GM23338 (cell line): ENCODE measurements around the gene SLC15A1. TPM values are rescaled to one million over a fixed set of nuclear protein-coding genes. Genes with fewer than 3 reads are reported as not detected.

Source experiments
- ATAC-seq: fragments of 200-7000 bp; cut with Tn5 transposase; 3 replicates; pipeline ENCODE4 v1.9.1; 2020
- DNase-seq: peaks from one replicate; pipeline ENCODE4 v3.0.0-alpha.2; 2015; ENCODE audit warnings: low spot score
- H2AFZ ChIP-seq: fragments of 200-600 bp; sonication (generic); 2 replicates; pipeline ENCODE4 v1.8.0; 2016; ENCODE audit warnings: antibody characterized with exemption, mild to moderate bottlenecking, moderate library complexity
- H3F3A ChIP-seq: fragments of 200-600 bp; sonication (generic); replicated peaks from 2 replicates; pipeline ENCODE4 v1.8.0; 2017; ENCODE audit warnings: antibody characterized with exemption, mixed run types, low read depth
- H3K27ac ChIP-seq: fragments of 200-600 bp; sonication (generic); 2 replicates; pipeline ENCODE4 v1.6.1; 2016; ENCODE audit warnings: low read depth
- H3K27me3 ChIP-seq: fragments of 200-600 bp; sonication (generic); 2 replicates; pipeline ENCODE4 v1.8.0; 2016; ENCODE audit warnings: mild to moderate bottlenecking, mixed run types, moderate library complexity; ENCODE audit not compliant: insufficient read depth
- H3K36me3 ChIP-seq: fragments of 200-600 bp; sonication (generic); 2 replicates; pipeline ENCODE4 v1.8.0; 2016; ENCODE audit warnings: mild to moderate bottlenecking; ENCODE audit not compliant: insufficient read depth
- H3K4me1 ChIP-seq: fragments of 200-600 bp; sonication (generic); 2 replicates; pipeline ENCODE4 v1.8.0; 2016; ENCODE audit warnings: mild to moderate bottlenecking, moderate library complexity; ENCODE audit not compliant: insufficient read depth
- H3K4me2 ChIP-seq: fragments of 200-600 bp; sonication (generic); 2 replicates; pipeline ENCODE4 v1.7.1; 2017; ENCODE audit warnings: mixed run types
- H3K4me3 ChIP-seq: fragments of 200-600 bp; sonication (generic); 2 replicates; pipeline ENCODE4 v1.6.1; 2016; ENCODE audit warnings: mixed run types
- H3K79me2 ChIP-seq: fragments of 200-600 bp; sonication (generic); replicated peaks from 2 replicates; pipeline ENCODE4 v1.8.0; 2017; ENCODE audit warnings: mild to moderate bottlenecking; ENCODE audit not compliant: insufficient read depth
- H3K9me2 ChIP-seq: fragments of 200-600 bp; sonication (generic); 2 replicates; pipeline ENCODE4 v1.8.0; 2017; ENCODE audit not compliant: insufficient read depth
- H4K20me1 ChIP-seq: fragments of 200-600 bp; sonication (generic); replicated peaks from 2 replicates; pipeline ENCODE4 v1.8.0; 2017; ENCODE audit warnings: mild to moderate bottlenecking; ENCODE audit not compliant: insufficient read depth
- H3K27ac Mint-ChIP-seq: 2 replicates; pipeline ENCODE4 v1.8.0; 2020; ENCODE audit warnings: inconsistent platforms, mild to moderate bottlenecking, moderate library complexity, mixed read lengths
- H3K27me3 Mint-ChIP-seq: 3 replicates; pipeline ENCODE4 v1.8.0; 2022; ENCODE audit warnings: low read depth, mild to moderate bottlenecking, moderate library complexity, mixed read lengths, inconsistent platforms; ENCODE audit not compliant: insufficient read depth, poor library complexity
- H3K36me3 Mint-ChIP-seq: 3 replicates; pipeline ENCODE4 v1.8.0; 2021; ENCODE audit warnings: low read depth, mild to moderate bottlenecking, inconsistent platforms, moderate library complexity, mixed read lengths
- H3K4me1 Mint-ChIP-seq: 3 replicates; pipeline ENCODE4 v1.8.0; 2020; ENCODE audit warnings: mild to moderate bottlenecking, inconsistent platforms, mixed read lengths
- H3K4me3 Mint-ChIP-seq: 3 replicates; pipeline ENCODE4 v1.8.0; 2021; ENCODE audit warnings: moderate library complexity, mild to moderate bottlenecking, inconsistent platforms, mixed read lengths
- H3K9me3 Mint-ChIP-seq: 3 replicates; pipeline ENCODE4 v1.8.0; 2020; ENCODE audit warnings: moderate library complexity, mild to moderate bottlenecking, inconsistent platforms, mixed read lengths
- CREB1 ChIP-seq: fragments of 250-450 bp; sonication (Bioruptor Pico); IDR thresholded peaks from 2 replicates; pipeline ENCODE4 v1.5.0; 2020; ENCODE audit warnings: low read depth, mild to moderate bottlenecking, moderate library complexity
- CTCF ChIP-seq, 2 experiments: fragments of 200-600 bp in 1 of 2; sonication (generic) in 1 of 2; conservative IDR thresholded peaks; 2 replicates each; pipeline versions ENCODE4 v1.5.1 to v1.6.1; 2016 to 2017; ENCODE audit warnings: antibody characterized with exemption in 2 of 2, low read depth in 2 of 2, mild to moderate bottlenecking in 2 of 2, moderate library complexity in 1 of 2
- EZH2 ChIP-seq: fragments of 200-600 bp; sonication (generic); IDR thresholded peaks from one replicate; pipeline ENCODE4 v1.8.0; 2017; ENCODE audit warnings: antibody characterized with exemption, mild to moderate bottlenecking, low read depth; ENCODE audit not compliant: unreplicated experiment
- REST ChIP-seq: IDR thresholded peaks from one replicate; pipeline ENCODE4 v1.6.1; 2018; ENCODE audit warnings: antibody characterized with exemption; ENCODE audit not compliant: unreplicated experiment
- polyA plus RNA-seq: library from polyadenylated mRNA; unstranded; fragments of >200 nt; fragmentation: Nextera tagmentation; extraction: Ambion mirVana; gene quantifications from 2 replicates; pipeline ENCODE4 v1.2.1, GENCODE V29; 2016
- total RNA-seq: library from RNA; depleted of rRNA; stranded (reverse); fragments of >200 nt; shearing (Covaris generic); gene quantifications from 2 replicates; pipeline ENCODE4 v1.2.3, GENCODE V29; 2014

The SLC15A1 gene
- total and polyA plus RNA-seq, 2 experiments from 2014 or later, result 1.6 to 3.0 TPM

DNA sequence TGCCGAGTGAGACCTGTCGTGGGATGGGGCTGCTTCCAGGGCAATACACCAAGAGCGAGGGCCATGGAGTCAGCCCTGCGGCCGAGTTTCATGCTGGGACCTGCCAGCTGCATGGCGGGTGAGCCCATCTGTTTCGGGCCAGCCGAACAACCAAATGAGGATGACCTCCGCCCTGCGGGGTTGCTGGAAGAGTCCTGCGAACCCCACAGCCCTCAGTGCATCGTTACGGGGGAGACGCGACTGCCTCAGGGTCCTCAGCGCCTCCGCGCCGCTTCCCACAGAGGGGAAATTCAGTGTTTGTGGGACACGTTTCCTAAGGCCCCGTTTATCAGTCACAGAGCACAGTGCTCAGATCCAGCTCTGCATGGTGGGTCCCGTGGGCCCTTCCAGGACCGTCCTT is 22.0 kb downstream of the SLC15A1 start:
- no peak overlapping the region for H3K4me2 ChIP-seq

More for the DNA sequence above, 22.0 kb downstream of the SLC15A1 start:
- Histone ChIP-seq H3K27ac (no peak overlapping the region), H3K9me2 (no peaks in the 10 kb centered on the region), H4K20me1 (no peaks in the 10 kb centered on the region), H3K27me3 (no peaks in the 10 kb centered on the region), H3K4me1 (no peaks in the 10 kb centered on the region), H3K79me2 (no peaks in the 10 kb centered on the region), H3K36me3 (no peaks in the 10 kb centered on the region), H2AFZ (no peak overlapping the region), H3F3A (no peaks in the 10 kb centered on the region), H3K4me3 (no peak overlapping the region)
- no peaks in the 10 kb centered on the region for H3K36me3 Mint-ChIP-seq
- peaks cover 8% of the 10 kb centered on the region; the same call in 1 of the 3 replicates for H3K9me3 Mint-ChIP-seq
- no peak for ATAC-seq
- peaks cover 5% of the 10 kb centered on the region for H3K4me1 Mint-ChIP-seq
- no peak overlapping the region for H3K27ac Mint-ChIP-seq
- no peak for DNase-seq
- peaks cover 3% of the 10 kb centered on the region for H3K27me3 Mint-ChIP-seq
- H3K4me3 Mint-ChIP-seq, result no peak overlapping the region
- no peak for TF ChIP-seq CREB1 (CRISPR knock-in tag)
- TF ChIP-seq CTCF (conservative IDR thresholded peaks at IDR 0.05; ENCODE audit: low read depth in 2 of 2), result no peak
- no peak for TF ChIP-seq EZH2
- no peak for TF ChIP-seq REST
